ES-I3 (cell line): ENCODE results near the gene PITPNC1.

Experiments used
- H3K36me3 ChIP-seq: 2 replicates; pipeline ENCODE4 v1.6.1; 2013; ENCODE audit warnings: mild to moderate bottlenecking, low read length, control low read depth, moderate library complexity; ENCODE audit not compliant: insufficient read depth
- H3K4me1 ChIP-seq: 2 replicates; pipeline ENCODE4 v1.6.1; 2013; ENCODE audit warnings: mild to moderate bottlenecking, control low read depth, low read length; ENCODE audit not compliant: insufficient read depth
- H3K9ac ChIP-seq: 2 replicates; pipeline ENCODE4 v1.6.1; 2013; ENCODE audit warnings: low read depth, mild to moderate bottlenecking, low read length, moderate library complexity
- H3K9me3 ChIP-seq: 2 replicates; pipeline ENCODE4 v1.6.1; 2013; ENCODE audit warnings: mild to moderate bottlenecking, low read length, moderate library complexity; ENCODE audit not compliant: control insufficient read depth, insufficient read depth

PITPNC1 gene

GRCh38 chr17:67678414-67678813, 301.3 kb downstream of the PITPNC1 start:
- no peaks in the 10 kb centered on the region for H3K9me3 ChIP-seq

GRCh38 chr17:67679225-67679624, 302.1 kb downstream of the PITPNC1 start:
- Histone ChIP-seq H3K36me3 (no peaks in the 10 kb centered on the region), H3K4me1 (no peaks in the 10 kb centered on the region), H3K9me3 (no peaks in the 10 kb centered on the region), H3K9ac (no peak overlapping the region)

More at GRCh38 chr17:67678414-67678813, 301.3 kb downstream of the PITPNC1 start:
- Histone ChIP-seq H3K4me1 (no peaks in the 10 kb centered on the region), H3K9ac (no peak overlapping the region), H3K36me3 (no peaks in the 10 kb centered on the region)

GRCh38 chr17:67679721-67680120, 302.6 kb downstream of the PITPNC1 start:
- H3K9me3 ChIP-seq, result no peaks in the 10 kb centered on the region
- no peaks in the 10 kb centered on the region for H3K4me1 ChIP-seq
- H3K9ac ChIP-seq, result no peak overlapping the region
- H3K36me3 ChIP-seq, result no peaks in the 10 kb centered on the region

- no peaks in the 10 kb centered on the region for H3K36me3 ChIP-seq
- H3K9me3 ChIP-seq, result no peaks in the 10 kb centered on the region
- H3K4me1 ChIP-seq, result no peaks in the 10 kb centered on the region
- H3K9ac ChIP-seq, result no peak overlapping the region
These were observed 303.6 kb downstream of the PITPNC1 start for GRCh38 chr17:67680445-67681224.

- Histone ChIP-seq H3K9ac (no peak overlapping the region), H3K9me3 (no peaks in the 10 kb centered on the region)
These were observed 305.1 kb downstream of the PITPNC1 start for GRCh38 chr17:67682196-67682595.

GRCh38 chr17:67685351-67685750, 308.3 kb downstream of the PITPNC1 start:
- no peak overlapping the region for H3K9ac ChIP-seq
- peaks cover 4% of the 10 kb centered on the region; the same call in 1 of the 2 replicates for H3K4me1 ChIP-seq
- no peaks in the 10 kb centered on the region for H3K9me3 ChIP-seq
- H3K36me3 ChIP-seq, result no peaks in the 10 kb centered on the region

More at GRCh38 chr17:67682196-67682595, 305.1 kb downstream of the PITPNC1 start:
- Histone ChIP-seq H3K4me1 (no peaks in the 10 kb centered on the region), H3K36me3 (no peaks in the 10 kb centered on the region)

- H3K9me3 ChIP-seq, result no peaks in the 10 kb centered on the region
- peaks cover 4% of the 10 kb centered on the region; the same call in 1 of the 2 replicates for H3K4me1 ChIP-seq
- H3K36me3 ChIP-seq, result no peaks in the 10 kb centered on the region
- H3K9ac ChIP-seq, result no peak overlapping the region
These were observed 309.2 kb downstream of the PITPNC1 start for GRCh38 chr17:67686241-67686640.

GRCh38 chr17:67687511-67687910, 310.4 kb downstream of the PITPNC1 start:
- no peaks in the 10 kb centered on the region for H3K36me3 ChIP-seq
- H3K4me1 ChIP-seq, result peaks cover 4% of the 10 kb centered on the region; the same call in 1 of the 2 replicates
- H3K9me3 ChIP-seq, result no peaks in the 10 kb centered on the region
- H3K9ac ChIP-seq, result no peak overlapping the region

- no peaks in the 10 kb centered on the region for H3K9me3 ChIP-seq
- H3K9ac ChIP-seq, result no peak overlapping the region
- no peaks in the 10 kb centered on the region for H3K36me3 ChIP-seq
- H3K4me1 ChIP-seq, result peaks cover 4% of the 10 kb centered on the region; the same call in 1 of the 2 replicates
These were observed 312.6 kb downstream of the PITPNC1 start for GRCh38 chr17:67689534-67690177.

- Histone ChIP-seq H3K9ac (no peak overlapping the region), H3K4me1 (peaks cover 4% of the 10 kb centered on the region; the same call in 1 of the 2 replicates), H3K36me3 (no peaks in the 10 kb centered on the region), H3K9me3 (no peaks in the 10 kb centered on the region)
These were observed 316.7 kb downstream of the PITPNC1 start for GRCh38 chr17:67693811-67694210.

- H3K36me3 ChIP-seq, result no peaks in the 10 kb centered on the region
- H3K4me1 ChIP-seq, result peaks cover 5% of the 10 kb centered on the region; the same call in 1 of the 2 replicates
- H3K9ac ChIP-seq, result no peak overlapping the region
- H3K9me3 ChIP-seq, result no peaks in the 10 kb centered on the region
These were observed 319.3 kb downstream of the PITPNC1 start for GRCh38 chr17:67696347-67696746.

GRCh38 chr17:67696853-67697498, 319.9 kb downstream of the PITPNC1 start:
- peaks cover 5% of the 10 kb centered on the region; the same call in 1 of the 2 replicates for H3K4me1 ChIP-seq
- no peaks in the 10 kb centered on the region for H3K9me3 ChIP-seq
- no peak overlapping the region for H3K9ac ChIP-seq
- no peaks in the 10 kb centered on the region for H3K36me3 ChIP-seq

- no peak overlapping the region for H3K9ac ChIP-seq
- H3K4me1 ChIP-seq, result peaks cover 5% of the 10 kb centered on the region; the same call in 1 of the 2 replicates
- no peaks in the 10 kb centered on the region for H3K36me3 ChIP-seq
- no peaks in the 10 kb centered on the region for H3K9me3 ChIP-seq
These were observed 323.1 kb downstream of the PITPNC1 start for GRCh38 chr17:67700037-67700724.

- H3K9ac ChIP-seq, result no peak overlapping the region
- no peaks in the 10 kb centered on the region for H3K9me3 ChIP-seq
- H3K36me3 ChIP-seq, result no peaks in the 10 kb centered on the region
- peaks cover 5% of the 10 kb centered on the region; the same call in 1 of the 2 replicates for H3K4me1 ChIP-seq
These were observed 323.6 kb downstream of the PITPNC1 start for GRCh38 chr17:67700725-67701119.
